ENCODE results near the gene TMA7. TPM values are rescaled to one million over a fixed set of nuclear protein-coding genes. Genes with fewer than 3 reads are reported as not detected.

Gene TMA7
- total and polyA plus RNA-seq, 2 of the 13 experiments (the other 11 are each of a cell fraction or from before 2014, with no cell fraction given): 100 to 486 TPM

DNA sequence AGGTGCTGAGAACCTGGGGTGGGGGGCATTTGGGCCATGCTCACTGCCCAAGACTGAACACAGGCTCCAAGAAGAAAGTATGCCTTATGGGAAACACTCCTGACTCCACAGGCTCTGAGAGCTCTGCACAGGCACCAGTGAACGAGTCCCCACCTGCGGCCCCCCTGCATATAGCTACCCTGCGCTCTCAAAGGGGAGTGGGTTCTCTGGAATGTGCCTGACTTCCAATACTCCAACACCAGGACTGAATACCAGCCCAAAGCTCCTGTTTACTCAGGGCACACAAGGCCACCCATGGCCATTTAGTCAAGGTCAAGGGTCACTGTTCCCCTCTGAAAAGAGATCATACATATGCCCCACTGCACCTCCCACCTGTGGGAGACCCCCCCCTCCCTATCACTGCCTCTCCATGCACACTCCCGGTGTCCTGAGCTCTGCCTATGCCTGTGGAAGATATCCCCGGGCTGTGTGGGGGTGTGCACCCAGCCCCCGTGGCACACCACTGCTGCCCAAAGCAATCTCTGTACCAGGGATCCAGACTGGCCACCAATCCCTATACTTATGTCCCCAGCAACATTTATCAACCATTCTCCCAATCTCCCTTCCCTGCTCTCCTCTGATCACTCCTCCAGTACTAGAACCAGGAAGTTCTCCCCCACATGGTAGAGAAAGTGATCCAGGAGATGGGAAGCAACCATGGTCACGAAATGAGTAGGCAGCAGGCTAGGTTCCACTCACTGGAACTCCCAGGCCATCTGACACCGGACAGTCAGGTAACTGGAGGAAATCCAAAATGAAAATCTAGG is 8.6 kb upstream of the TMA7 start (continued):
- TF ChIP-seq PHF20 (CRISPR knock-in tag; IDR thresholded peaks at IDR 0.05): 0 out of 2 replicates have a peak, but pooled peaks have one; percentile 30
- TF ChIP-seq, protein P1, sequence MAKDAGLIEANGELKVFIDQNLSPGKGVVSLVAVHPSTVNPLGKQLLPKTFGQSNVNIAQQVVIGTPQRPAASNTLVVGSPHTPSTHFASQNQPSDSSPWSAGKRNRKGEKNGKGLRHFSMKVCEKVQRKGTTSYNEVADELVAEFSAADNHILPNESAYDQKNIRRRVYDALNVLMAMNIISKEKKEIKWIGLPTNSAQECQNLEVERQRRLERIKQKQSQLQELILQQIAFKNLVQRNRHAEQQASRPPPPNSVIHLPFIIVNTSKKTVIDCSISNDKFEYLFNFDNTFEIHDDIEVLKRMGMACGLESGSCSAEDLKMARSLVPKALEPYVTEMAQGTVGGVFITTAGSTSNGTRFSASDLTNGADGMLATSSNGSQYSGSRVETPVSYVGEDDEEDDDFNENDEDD (CRISPR knock-in tag; IDR thresholded peaks at IDR 0.05; ENCODE audit: borderline replicate concordance): peak; percentile 35; the same call in 1 of the 2 replicates
- TF ChIP-seq NKX3-1 (CRISPR knock-in tag; IDR thresholded peaks at IDR 0.05): peak; percentile 81; the same call in 1 of the 2 replicates
- TF ChIP-seq, protein P2, sequence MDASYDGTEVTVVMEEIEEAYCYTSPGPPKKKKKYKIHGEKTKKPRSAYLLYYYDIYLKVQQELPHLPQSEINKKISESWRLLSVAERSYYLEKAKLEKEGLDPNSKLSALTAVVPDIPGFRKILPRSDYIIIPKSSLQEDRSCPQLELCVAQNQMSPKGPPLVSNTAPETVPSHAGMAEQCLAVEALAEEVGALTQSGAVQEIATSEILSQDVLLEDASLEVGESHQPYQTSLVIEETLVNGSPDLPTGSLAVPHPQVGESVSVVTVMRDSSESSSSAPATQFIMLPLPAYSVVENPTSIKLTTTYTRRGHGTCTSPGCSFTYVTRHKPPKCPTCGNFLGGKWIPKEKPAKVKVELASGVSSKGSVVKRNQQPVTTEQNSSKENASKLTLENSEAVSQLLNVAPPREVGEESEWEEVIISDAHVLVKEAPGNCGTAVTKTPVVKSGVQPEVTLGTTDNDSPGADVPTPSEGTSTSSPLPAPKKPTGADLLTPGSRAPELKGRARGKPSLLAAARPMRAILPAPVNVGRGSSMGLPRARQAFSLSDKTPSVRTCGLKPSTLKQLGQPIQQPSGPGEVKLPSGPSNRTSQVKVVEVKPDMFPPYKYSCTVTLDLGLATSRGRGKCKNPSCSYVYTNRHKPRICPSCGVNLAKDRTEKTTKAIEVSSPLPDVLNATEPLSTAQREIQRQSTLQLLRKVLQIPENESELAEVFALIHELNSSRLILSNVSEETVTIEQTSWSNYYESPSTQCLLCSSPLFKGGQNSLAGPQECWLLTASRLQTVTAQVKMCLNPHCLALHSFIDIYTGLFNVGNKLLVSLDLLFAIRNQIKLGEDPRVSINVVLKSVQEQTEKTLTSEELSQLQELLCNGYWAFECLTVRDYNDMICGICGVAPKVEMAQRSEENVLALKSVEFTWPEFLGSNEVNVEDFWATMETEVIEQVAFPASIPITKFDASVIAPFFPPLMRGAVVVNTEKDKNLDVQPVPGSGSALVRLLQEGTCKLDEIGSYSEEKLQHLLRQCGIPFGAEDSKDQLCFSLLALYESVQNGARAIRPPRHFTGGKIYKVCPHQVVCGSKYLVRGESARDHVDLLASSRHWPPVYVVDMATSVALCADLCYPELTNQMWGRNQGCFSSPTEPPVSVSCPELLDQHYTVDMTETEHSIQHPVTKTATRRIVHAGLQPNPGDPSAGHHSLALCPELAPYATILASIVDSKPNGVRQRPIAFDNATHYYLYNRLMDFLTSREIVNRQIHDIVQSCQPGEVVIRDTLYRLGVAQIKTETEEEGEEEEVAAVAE (CRISPR knock-in tag; IDR thresholded peaks at IDR 0.05; ENCODE audit: borderline replicate concordance): 0 out of 2 replicates have a peak, but pooled peaks have one; percentile 36
- TF ChIP-seq, protein P3, sequence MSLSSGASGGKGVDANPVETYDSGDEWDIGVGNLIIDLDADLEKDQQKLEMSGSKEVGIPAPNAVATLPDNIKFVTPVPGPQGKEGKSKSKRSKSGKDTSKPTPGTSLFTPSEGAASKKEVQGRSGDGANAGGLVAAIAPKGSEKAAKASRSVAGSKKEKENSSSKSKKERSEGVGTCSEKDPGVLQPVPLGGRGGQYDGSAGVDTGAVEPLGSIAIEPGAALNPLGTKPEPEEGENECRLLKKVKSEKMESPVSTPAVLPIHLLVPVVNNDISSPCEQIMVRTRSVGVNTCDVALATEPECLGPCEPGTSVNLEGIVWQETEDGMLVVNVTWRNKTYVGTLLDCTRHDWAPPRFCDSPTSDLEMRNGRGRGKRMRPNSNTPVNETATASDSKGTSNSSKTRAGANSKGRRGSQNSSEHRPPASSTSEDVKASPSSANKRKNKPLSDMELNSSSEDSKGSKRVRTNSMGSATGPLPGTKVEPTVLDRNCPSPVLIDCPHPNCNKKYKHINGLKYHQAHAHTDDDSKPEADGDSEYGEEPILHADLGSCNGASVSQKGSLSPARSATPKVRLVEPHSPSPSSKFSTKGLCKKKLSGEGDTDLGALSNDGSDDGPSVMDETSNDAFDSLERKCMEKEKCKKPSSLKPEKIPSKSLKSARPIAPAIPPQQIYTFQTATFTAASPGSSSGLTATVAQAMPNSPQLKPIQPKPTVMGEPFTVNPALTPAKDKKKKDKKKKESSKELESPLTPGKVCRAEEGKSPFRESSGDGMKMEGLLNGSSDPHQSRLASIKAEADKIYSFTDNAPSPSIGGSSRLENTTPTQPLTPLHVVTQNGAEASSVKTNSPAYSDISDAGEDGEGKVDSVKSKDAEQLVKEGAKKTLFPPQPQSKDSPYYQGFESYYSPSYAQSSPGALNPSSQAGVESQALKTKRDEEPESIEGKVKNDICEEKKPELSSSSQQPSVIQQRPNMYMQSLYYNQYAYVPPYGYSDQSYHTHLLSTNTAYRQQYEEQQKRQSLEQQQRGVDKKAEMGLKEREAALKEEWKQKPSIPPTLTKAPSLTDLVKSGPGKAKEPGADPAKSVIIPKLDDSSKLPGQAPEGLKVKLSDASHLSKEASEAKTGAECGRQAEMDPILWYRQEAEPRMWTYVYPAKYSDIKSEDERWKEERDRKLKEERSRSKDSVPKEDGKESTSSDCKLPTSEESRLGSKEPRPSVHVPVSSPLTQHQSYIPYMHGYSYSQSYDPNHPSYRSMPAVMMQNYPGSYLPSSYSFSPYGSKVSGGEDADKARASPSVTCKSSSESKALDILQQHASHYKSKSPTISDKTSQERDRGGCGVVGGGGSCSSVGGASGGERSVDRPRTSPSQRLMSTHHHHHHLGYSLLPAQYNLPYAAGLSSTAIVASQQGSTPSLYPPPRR (CRISPR knock-in tag; IDR thresholded peaks at IDR 0.05; ENCODE audit: borderline replicate concordance): peak; percentile 97
- peak; percentile 65 for TF ChIP-seq IKZF4 (CRISPR knock-in tag; IDR thresholded peaks at IDR 0.05; ENCODE audit: borderline replicate concordance, low read depth, not compliant biosample characterization)
- TF ChIP-seq, protein P4, sequence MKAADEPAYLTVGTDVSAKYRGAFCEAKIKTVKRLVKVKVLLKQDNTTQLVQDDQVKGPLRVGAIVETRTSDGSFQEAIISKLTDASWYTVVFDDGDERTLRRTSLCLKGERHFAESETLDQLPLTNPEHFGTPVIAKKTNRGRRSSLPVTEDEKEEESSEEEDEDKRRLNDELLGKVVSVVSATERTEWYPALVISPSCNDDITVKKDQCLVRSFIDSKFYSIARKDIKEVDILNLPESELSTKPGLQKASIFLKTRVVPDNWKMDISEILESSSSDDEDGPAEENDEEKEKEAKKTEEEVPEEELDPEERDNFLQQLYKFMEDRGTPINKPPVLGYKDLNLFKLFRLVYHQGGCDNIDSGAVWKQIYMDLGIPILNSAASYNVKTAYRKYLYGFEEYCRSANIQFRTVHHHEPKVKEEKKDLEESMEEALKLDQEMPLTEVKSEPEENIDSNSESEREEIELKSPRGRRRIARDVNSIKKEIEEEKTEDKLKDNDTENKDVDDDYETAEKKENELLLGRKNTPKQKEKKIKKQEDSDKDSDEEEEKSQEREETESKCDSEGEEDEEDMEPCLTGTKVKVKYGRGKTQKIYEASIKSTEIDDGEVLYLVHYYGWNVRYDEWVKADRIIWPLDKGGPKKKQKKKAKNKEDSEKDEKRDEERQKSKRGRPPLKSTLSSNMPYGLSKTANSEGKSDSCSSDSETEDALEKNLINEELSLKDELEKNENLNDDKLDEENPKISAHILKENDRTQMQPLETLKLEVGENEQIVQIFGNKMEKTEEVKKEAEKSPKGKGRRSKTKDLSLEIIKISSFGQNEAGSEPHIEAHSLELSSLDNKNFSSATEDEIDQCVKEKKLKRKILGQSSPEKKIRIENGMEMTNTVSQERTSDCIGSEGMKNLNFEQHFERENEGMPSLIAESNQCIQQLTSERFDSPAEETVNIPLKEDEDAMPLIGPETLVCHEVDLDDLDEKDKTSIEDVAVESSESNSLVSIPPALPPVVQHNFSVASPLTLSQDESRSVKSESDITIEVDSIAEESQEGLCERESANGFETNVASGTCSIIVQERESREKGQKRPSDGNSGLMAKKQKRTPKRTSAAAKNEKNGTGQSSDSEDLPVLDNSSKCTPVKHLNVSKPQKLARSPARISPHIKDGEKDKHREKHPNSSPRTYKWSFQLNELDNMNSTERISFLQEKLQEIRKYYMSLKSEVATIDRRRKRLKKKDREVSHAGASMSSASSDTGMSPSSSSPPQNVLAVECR (CRISPR knock-in tag; IDR thresholded peaks at IDR 0.05; ENCODE audit: borderline replicate concordance): peak; percentile 75; the same call in 1 of the 2 replicates
- TF ChIP-seq, protein P5, sequence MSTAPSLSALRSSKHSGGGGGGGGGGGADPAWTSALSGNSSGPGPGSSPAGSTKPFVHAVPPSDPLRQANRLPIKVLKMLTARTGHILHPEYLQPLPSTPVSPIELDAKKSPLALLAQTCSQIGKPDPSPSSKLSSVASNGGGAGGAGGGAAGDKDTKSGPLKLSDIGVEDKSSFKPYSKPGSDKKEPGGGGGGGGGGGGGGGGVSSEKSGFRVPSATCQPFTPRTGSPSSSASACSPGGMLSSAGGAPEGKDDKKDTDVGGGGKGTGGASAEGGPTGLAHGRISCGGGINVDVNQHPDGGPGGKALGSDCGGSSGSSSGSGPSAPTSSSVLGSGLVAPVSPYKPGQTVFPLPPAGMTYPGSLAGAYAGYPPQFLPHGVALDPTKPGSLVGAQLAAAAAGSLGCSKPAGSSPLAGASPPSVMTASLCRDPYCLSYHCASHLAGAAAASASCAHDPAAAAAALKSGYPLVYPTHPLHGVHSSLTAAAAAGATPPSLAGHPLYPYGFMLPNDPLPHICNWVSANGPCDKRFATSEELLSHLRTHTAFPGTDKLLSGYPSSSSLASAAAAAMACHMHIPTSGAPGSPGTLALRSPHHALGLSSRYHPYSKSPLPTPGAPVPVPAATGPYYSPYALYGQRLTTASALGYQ (CRISPR knock-in tag; IDR thresholded peaks at IDR 0.05): peak; percentile 90
- peak; percentile 56; the same call in 1 of the 2 replicates for TF ChIP-seq TCF7 (IDR thresholded peaks at IDR 0.05; ENCODE audit: low read depth)
